Liver (tissue), 9 donors: ENCODE measurements around the gene CAV1. TPM values are rescaled to one million over a fixed set of nuclear protein-coding genes. Genes with fewer than 3 reads are reported as not detected.

ENCODE experiments used
- DNase-seq: peaks from one replicate; pipeline ENCODE4 v3.0.0-alpha.2; 2017; ENCODE audit warnings: low spot score
- H3K27ac ChIP-seq, 2 donors: one replicate each; pipeline ENCODE4 v1.7.0; 2013; ENCODE audit warnings: inconsistent platforms in 2 of 2, low read length in 2 of 2, control low read depth in 1 of 2, low read depth in 1 of 2, mild to moderate bottlenecking in 1 of 2
- H3K27me3 ChIP-seq, 4 donors: one replicate each; pipeline versions ENCODE4 v1.6.1 to v1.7.0; 2013; ENCODE audit warnings: low read length in 3 of 4, inconsistent platforms in 1 of 4, mild to moderate bottlenecking in 1 of 4, moderate library complexity in 1 of 4; ENCODE audit not compliant: control insufficient read depth in 4 of 4, insufficient read depth in 4 of 4
- H3K36me3 ChIP-seq, 4 donors: one replicate each; pipeline versions ENCODE4 v1.6.1 to v1.7.0; 2013; ENCODE audit warnings: low read length in 3 of 4, mild to moderate bottlenecking in 3 of 4, low read depth in 1 of 4, moderate library complexity in 1 of 4; ENCODE audit not compliant: control insufficient read depth in 4 of 4, insufficient read depth in 3 of 4
- H3K4me1 ChIP-seq, 4 donors: one replicate each; pipeline versions ENCODE4 v1.6.1 to v1.7.0; 2013; ENCODE audit warnings: low read length in 3 of 4, mild to moderate bottlenecking in 3 of 4, moderate library complexity in 1 of 4; ENCODE audit not compliant: control insufficient read depth in 4 of 4, insufficient read depth in 4 of 4
- H3K4me3 ChIP-seq, 3 donors: one replicate each; pipeline versions ENCODE4 v1.6.1 to v1.7.0; 2013; ENCODE audit warnings: low read length in 3 of 3, control low read depth in 1 of 3, low read depth in 1 of 3, mild to moderate bottlenecking in 1 of 3
- H3K9ac ChIP-seq, 2 donors: one replicate each; pipeline ENCODE4 v1.7.0; 2013; ENCODE audit warnings: low read length in 2 of 2, mild to moderate bottlenecking in 2 of 2, moderate library complexity in 2 of 2, control low read depth in 1 of 2, low read depth in 1 of 2
- H3K9me3 ChIP-seq, 4 donors: one replicate each; pipeline versions ENCODE4 v1.6.1 to v1.7.0; 2013; ENCODE audit warnings: low read length in 3 of 4; ENCODE audit not compliant: control insufficient read depth in 4 of 4
- EGR1 ChIP-seq, 2 donors: IDR thresholded peaks; 2 replicates each; pipeline ENCODE4 v1.6.1; 2016 to 2018; ENCODE audit warnings: antibody characterized with exemption in 2 of 2, low read depth in 2 of 2
- FOXA1 ChIP-seq: IDR thresholded peaks from 2 replicates; pipeline ENCODE4 v1.6.1; 2016; ENCODE audit warnings: antibody characterized with exemption
- FOXA2 ChIP-seq: IDR thresholded peaks from 2 replicates; pipeline ENCODE4 v1.6.1; 2016; ENCODE audit warnings: antibody characterized with exemption
- GABPA ChIP-seq, 2 donors: IDR thresholded peaks in 1 of 2; conservative IDR thresholded peaks in 1 of 2; 2 replicates each; pipeline ENCODE4 v1.6.1; 2016; ENCODE audit warnings: antibody characterized with exemption in 2 of 2, mild to moderate bottlenecking in 1 of 2, moderate library complexity in 1 of 2
- HNF4A ChIP-seq, 2 donors: conservative IDR thresholded peaks; 2 replicates each; pipeline ENCODE4 v1.6.1; 2016; ENCODE audit warnings: antibody characterized with exemption in 2 of 2, mild to moderate bottlenecking in 2 of 2
- HNF4G ChIP-seq: IDR thresholded peaks from 2 replicates; pipeline ENCODE4 v1.6.1; 2016; ENCODE audit warnings: antibody characterized with exemption
- JUND ChIP-seq, 2 donors: IDR thresholded peaks; 2 replicates each; pipeline ENCODE4 v1.6.1; 2016; ENCODE audit warnings: antibody characterized with exemption in 2 of 2
- NR2F2 ChIP-seq: IDR thresholded peaks from 2 replicates; pipeline ENCODE4 v1.6.1; 2016; ENCODE audit warnings: antibody characterized with exemption
- RAD21 ChIP-seq, 2 donors: IDR thresholded peaks; 2 replicates each; pipeline ENCODE4 v1.6.1; 2016; ENCODE audit warnings: antibody characterized with exemption in 2 of 2, mild to moderate bottlenecking in 2 of 2
- RXRA ChIP-seq, 2 donors: IDR thresholded peaks; 2 replicates each; pipeline ENCODE4 v1.6.1; 2017 to 2018; ENCODE audit warnings: antibody characterized with exemption in 2 of 2, mild to moderate bottlenecking in 1 of 2
- SP1 ChIP-seq: IDR thresholded peaks from 2 replicates; pipeline ENCODE4 v1.6.1; 2018; ENCODE audit warnings: antibody characterized with exemption, mild to moderate bottlenecking
- TAF1 ChIP-seq: conservative IDR thresholded peaks from 2 replicates; pipeline ENCODE4 v1.6.1; 2016; ENCODE audit warnings: antibody characterized with exemption, mild to moderate bottlenecking
- YY1 ChIP-seq: IDR thresholded peaks from 2 replicates; pipeline ENCODE4 v1.6.1; 2016; ENCODE audit warnings: antibody characterized with exemption, mild to moderate bottlenecking
- WGBS: extraction: QIAGEN DNeasy Blood & Tissue Kit; methylation state at CpG from one replicate; pipeline ENCODE4 v1.1.7; 2013; 5-methylcytosine and 5-hydroxymethylcytosine counted together
- polyA plus RNA-seq, 2 donors: library from polyadenylated mRNA; stranded (reverse) in 1 of 2; unstranded in 1 of 2; fragments of 200-250 nt in 1 of 2; fragments of >200 nt in 1 of 2; fragmentation: Nextera tagmentation in 1 of 2; extraction: Ambion mirVana in 1 of 2; gene quantifications; one replicate each; pipeline versions ENCODE4 v1.2.1 to v1.2.3, GENCODE V29; 2013 to 2015
- total RNA-seq, 2 donors: library from RNA; depleted of rRNA; stranded (reverse); fragments of >200 nt; gene quantifications; one replicate each; pipeline ENCODE4 v1.2.3, GENCODE V29; 2014
- TF ChIP-seq, protein P1 (sequence below): IDR thresholded peaks from 2 replicates; pipeline ENCODE4 v1.6.1; 2016; ENCODE audit warnings: antibody characterized with exemption, mild to moderate bottlenecking
- TF ChIP-seq, protein P2 (sequence below): fragments of 150-350 bp; IDR thresholded peaks from 2 replicates; pipeline ENCODE4 v1.5.1; 2017; ENCODE audit warnings: improper control_type of control experiment, low read depth, low read length; ENCODE audit not compliant: missing input control
- TF ChIP-seq, protein P3 (sequence below): IDR thresholded peaks from 2 replicates; pipeline ENCODE4 v1.6.1; 2016; ENCODE audit warnings: antibody characterized with exemption
- TF ChIP-seq, protein P4 (sequence below): IDR thresholded peaks from 2 replicates; pipeline ENCODE4 v1.6.1; 2016; ENCODE audit warnings: antibody characterized with exemption
- donor health status: healthy.
- donor health status: healthy.
- donor health status: healthy.
- donor health status: healthy.
- donor health status: healthy.

Gene CAV1
- total and polyA plus RNA-seq, 4 donors: 9.9 to 13.4 (median 11.6) TPM

DNA sequence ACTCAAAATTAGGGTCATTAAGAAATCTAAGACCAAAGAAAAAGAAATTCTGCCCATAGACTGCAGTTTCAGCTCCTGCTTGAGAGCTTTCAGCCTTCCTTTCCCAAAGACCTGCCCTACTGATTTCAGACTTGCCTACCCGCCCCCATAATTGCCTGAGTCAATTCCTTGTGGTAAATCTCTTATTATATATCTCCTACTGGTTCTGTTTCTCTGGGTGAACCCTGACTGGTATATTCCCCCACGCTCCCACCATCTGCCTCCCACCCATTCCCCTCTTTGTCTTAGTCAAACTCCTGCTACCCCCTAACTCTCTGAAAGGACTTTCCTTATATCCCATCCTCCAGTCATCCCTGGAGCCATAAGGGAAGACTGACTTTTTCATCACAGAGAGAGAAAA, 82.5 kb downstream of the CAV1 start:
- H3K27ac ChIP-seq: no peak overlapping the region
- no peak overlapping the region for H3K4me3 ChIP-seq
- H3K9ac ChIP-seq: no peak overlapping the region
- no peaks in the 10 kb centered on the region for H3K9me3 ChIP-seq
- no peak for DNase-seq
- WGBS: 85% methylated on average over 2 of the region's 2 CpGs
- no peaks in the 10 kb centered on the region for H3K27me3 ChIP-seq
- H3K4me1 ChIP-seq: peaks cover 0 to 7% (median 0%) of the 10 kb centered on the region in 4 donors
- no peaks in the 10 kb centered on the region for H3K36me3 ChIP-seq
- TF ChIP-seq, protein P1, sequence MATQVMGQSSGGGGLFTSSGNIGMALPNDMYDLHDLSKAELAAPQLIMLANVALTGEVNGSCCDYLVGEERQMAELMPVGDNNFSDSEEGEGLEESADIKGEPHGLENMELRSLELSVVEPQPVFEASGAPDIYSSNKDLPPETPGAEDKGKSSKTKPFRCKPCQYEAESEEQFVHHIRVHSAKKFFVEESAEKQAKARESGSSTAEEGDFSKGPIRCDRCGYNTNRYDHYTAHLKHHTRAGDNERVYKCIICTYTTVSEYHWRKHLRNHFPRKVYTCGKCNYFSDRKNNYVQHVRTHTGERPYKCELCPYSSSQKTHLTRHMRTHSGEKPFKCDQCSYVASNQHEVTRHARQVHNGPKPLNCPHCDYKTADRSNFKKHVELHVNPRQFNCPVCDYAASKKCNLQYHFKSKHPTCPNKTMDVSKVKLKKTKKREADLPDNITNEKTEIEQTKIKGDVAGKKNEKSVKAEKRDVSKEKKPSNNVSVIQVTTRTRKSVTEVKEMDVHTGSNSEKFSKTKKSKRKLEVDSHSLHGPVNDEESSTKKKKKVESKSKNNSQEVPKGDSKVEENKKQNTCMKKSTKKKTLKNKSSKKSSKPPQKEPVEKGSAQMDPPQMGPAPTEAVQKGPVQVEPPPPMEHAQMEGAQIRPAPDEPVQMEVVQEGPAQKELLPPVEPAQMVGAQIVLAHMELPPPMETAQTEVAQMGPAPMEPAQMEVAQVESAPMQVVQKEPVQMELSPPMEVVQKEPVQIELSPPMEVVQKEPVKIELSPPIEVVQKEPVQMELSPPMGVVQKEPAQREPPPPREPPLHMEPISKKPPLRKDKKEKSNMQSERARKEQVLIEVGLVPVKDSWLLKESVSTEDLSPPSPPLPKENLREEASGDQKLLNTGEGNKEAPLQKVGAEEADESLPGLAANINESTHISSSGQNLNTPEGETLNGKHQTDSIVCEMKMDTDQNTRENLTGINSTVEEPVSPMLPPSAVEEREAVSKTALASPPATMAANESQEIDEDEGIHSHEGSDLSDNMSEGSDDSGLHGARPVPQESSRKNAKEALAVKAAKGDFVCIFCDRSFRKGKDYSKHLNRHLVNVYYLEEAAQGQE: no peak
- TF ChIP-seq TAF1: no peak
- TF ChIP-seq, protein P2, sequence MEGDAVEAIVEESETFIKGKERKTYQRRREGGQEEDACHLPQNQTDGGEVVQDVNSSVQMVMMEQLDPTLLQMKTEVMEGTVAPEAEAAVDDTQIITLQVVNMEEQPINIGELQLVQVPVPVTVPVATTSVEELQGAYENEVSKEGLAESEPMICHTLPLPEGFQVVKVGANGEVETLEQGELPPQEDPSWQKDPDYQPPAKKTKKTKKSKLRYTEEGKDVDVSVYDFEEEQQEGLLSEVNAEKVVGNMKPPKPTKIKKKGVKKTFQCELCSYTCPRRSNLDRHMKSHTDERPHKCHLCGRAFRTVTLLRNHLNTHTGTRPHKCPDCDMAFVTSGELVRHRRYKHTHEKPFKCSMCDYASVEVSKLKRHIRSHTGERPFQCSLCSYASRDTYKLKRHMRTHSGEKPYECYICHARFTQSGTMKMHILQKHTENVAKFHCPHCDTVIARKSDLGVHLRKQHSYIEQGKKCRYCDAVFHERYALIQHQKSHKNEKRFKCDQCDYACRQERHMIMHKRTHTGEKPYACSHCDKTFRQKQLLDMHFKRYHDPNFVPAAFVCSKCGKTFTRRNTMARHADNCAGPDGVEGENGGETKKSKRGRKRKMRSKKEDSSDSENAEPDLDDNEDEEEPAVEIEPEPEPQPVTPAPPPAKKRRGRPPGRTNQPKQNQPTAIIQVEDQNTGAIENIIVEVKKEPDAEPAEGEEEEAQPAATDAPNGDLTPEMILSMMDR: no peak
- no peak for TF ChIP-seq HNF4A (conservative IDR thresholded peaks at IDR 0.05)
- no peak for TF ChIP-seq YY1
- no peak for TF ChIP-seq SP1
- TF ChIP-seq, protein P3, sequence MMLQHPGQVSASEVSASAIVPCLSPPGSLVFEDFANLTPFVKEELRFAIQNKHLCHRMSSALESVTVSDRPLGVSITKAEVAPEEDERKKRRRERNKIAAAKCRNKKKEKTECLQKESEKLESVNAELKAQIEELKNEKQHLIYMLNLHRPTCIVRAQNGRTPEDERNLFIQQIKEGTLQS: no peak
- TF ChIP-seq GABPA (IDR thresholded peaks at IDR 0.05 in 1 of 2, conservative IDR thresholded peaks at IDR 0.05 in 1 of 2): no peak
- TF ChIP-seq FOXA1: no peak
- no peak for TF ChIP-seq RXRA (IDR thresholded peaks at IDR 0.05)
- TF ChIP-seq, protein P4, sequence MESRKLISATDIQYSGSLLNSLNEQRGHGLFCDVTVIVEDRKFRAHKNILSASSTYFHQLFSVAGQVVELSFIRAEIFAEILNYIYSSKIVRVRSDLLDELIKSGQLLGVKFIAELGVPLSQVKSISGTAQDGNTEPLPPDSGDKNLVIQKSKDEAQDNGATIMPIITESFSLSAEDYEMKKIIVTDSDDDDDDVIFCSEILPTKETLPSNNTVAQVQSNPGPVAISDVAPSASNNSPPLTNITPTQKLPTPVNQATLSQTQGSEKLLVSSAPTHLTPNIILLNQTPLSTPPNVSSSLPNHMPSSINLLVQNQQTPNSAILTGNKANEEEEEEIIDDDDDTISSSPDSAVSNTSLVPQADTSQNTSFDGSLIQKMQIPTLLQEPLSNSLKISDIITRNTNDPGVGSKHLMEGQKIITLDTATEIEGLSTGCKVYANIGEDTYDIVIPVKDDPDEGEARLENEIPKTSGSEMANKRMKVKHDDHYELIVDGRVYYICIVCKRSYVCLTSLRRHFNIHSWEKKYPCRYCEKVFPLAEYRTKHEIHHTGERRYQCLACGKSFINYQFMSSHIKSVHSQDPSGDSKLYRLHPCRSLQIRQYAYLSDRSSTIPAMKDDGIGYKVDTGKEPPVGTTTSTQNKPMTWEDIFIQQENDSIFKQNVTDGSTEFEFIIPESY: no peak
- no peak for TF ChIP-seq RAD21 (IDR thresholded peaks at IDR 0.05)
- TF ChIP-seq JUND (IDR thresholded peaks at IDR 0.05): no peak
- no peak for TF ChIP-seq FOXA2
- no peak for TF ChIP-seq EGR1 (IDR thresholded peaks at IDR 0.05; ENCODE audit: low read depth in 2 of 2)
- TF ChIP-seq HNF4G: no peak

DNA sequence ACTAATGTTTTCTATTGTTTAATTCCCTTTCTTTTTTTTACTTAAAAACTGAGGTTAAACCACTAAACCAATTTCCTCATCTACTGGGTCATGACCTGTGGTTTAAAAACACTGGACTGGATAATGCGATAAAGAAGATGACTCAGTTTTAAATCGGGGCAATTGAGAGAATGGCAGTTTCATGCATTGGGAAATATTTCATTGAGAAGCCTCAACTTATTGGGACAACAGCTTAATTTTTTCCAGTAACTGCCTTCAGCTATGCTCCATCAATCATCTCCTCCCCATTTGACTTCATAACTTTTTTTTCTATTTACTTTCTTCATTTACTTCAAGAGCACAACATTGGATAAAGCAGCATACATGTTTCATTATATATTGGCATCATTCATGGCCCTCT, 85.4 kb downstream of the CAV1 start:
- Histone ChIP-seq H3K27me3 (no peaks in the 10 kb centered on the region), H3K9ac (no peak overlapping the region), H3K27ac (no peak overlapping the region), H3K4me3 (no peak overlapping the region), H3K9me3 (no peaks in the 10 kb centered on the region), H3K36me3 (no peaks in the 10 kb centered on the region), H3K4me1 (peaks cover 0 to 7% (median under 1%) of the 10 kb centered on the region in 4 donors)
- 62% methylated on average over 2 of the region's 2 CpGs for WGBS
- DNase-seq: no peak
- TF ChIP-seq TAF1 (no peak), EGR1 (IDR thresholded peaks at IDR 0.05; ENCODE audit: low read depth in 2 of 2) (no peak), HNF4A (conservative IDR thresholded peaks at IDR 0.05) (no peak), FOXA1 (no peak), NR2F2 (no peak), JUND (IDR thresholded peaks at IDR 0.05) (no peak), GABPA (IDR thresholded peaks at IDR 0.05 in 1 of 2, conservative IDR thresholded peaks at IDR 0.05 in 1 of 2) (no peak)
- TF ChIP-seq, protein P2: no peak
